Measurements from ENCODE around the gene INPP4A. TPM values are rescaled to one million over a fixed set of nuclear protein-coding genes. Genes with fewer than 3 reads are reported as not detected.
A peak's percentile ranks its signal among the peaks of the same experiment; 100 is the strongest.

The INPP4A gene
- total and polyA plus RNA-seq, 2 donors (not counting 3 experiments of a cell fraction or from before 2014, with no cell fraction given), result 14.9 to 28.8 TPM

DNA sequence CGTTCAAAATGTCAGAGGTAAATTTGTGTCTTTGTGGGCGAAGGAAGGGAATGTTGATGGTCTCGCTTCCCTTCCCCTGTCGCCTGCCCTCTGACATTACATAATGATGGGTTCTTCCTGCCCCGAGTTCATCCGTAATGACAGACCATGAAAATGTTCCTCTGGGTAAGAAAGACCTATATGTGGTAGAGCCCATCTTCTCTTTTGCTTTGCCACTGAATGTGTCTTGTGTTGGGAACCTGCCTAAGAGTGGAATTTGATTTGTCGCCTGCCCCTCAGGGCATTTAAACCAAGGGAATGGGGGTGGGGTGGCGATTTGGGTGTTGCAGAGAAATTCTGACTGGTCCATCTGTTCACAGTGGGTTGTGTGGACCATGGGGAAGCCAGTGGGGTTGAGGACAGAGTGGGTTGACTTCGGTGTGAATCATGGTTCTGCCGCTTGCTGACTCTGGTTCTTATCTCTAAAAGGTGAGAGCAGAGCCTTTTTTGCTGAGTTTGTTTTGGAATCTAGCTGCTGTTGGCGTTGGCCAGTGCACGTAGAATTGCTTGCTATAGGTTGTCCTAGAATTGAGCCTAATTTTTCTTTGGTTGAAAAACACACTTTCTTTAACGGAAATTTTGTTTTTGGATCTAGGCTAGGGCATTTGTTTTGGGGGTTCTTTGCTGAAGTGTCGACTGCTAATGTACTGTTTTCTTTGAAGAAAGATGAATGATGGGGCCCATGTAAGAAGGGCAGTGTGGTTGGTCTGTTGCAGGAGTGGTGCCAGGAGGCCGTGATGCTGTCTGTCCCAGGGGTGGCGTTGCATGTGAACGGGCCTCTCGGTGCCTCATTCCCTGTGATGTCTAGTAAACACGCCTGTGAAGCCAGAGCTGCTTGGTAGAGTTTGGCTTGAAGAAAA, 1.3 kb downstream of the INPP4A start:
- dilution Hi-C loops (cut with MboI; ENCODE audit: extremely low pct_ligation_motif_present, low sequenced_read_pairs), result no loop called here
- TF ChIP-seq POLR2A (IDR thresholded peaks at IDR 0.05; ENCODE audit: low read depth, low read length) (no peak), POLR2AphosphoS5 (IDR thresholded peaks at IDR 0.05; ENCODE audit: insufficient read depth, low read depth, low read length) (no peak), MYC (IDR thresholded peaks at IDR 0.05; ENCODE audit: low read depth, low read length) (no peak), GATA2 (IDR thresholded peaks at IDR 0.05; ENCODE audit: insufficient read depth, insufficient read length, low read depth, low read length) (no peak), EZH2 (IDR thresholded peaks at IDR 0.05; ENCODE audit: borderline replicate concordance, low read depth, low read length, severe bottlenecking) (no peak), MAX (IDR thresholded peaks at IDR 0.05; ENCODE audit: insufficient read depth, insufficient read length) (no peak), JUN (IDR thresholded peaks at IDR 0.05; ENCODE audit: borderline replicate concordance, insufficient read depth, insufficient read length, low read depth) (no peak), FOS (IDR thresholded peaks at IDR 0.05; ENCODE audit: borderline replicate concordance, insufficient read depth, low read length) (no peak)
- peak overlapping the region; percentile 73 for H3K9ac ChIP-seq (replicated peaks; ENCODE audit: extremely low read depth, insufficient read depth, low read length)
- intact Hi-C loops (cut with micrococcal nuclease), result loop anchor here (2.0 kb wide), 2 partner anchors 25 to 57 kb away; no protein-coding TSS in a partner anchor
- ChIA-PET CTCF (interaction anchor here (1.0 to 1.9 kb wide), 9 partner anchors 9 to 111 kb away, joined by 3 to 7 read pairs (median 4); no protein-coding TSS in a partner anchor), POLR2A (no interaction called here)
- H3K4me2 ChIP-seq (ENCODE audit: insufficient read depth, low read length), result peak overlapping the region; percentile 90
- no peaks in the 10 kb centered on the region for H3K27me3 ChIP-seq (ENCODE audit: control insufficient read depth in 2 of 2, insufficient read depth in 2 of 2, low read length in 2 of 2)
- no peak overlapping the region for H2AFZ ChIP-seq (ENCODE audit: low read depth, low read length)
- no peaks in the 10 kb centered on the region for H4K20me1 ChIP-seq (replicated peaks; ENCODE audit: control insufficient read depth, extremely low read depth, insufficient read depth, low read length)
- no peak for DNase-seq (ENCODE audit: low read depth, low spot score)
- peaks cover 16% of the 10 kb centered on the region for H3K4me1 ChIP-seq (ENCODE audit: control insufficient read depth, extremely low read depth, insufficient read depth, low read length)
- no peaks in the 10 kb centered on the region for H3K9me3 ChIP-seq (replicated peaks; ENCODE audit: control insufficient read depth, insufficient read depth, low read length)
- FAIRE-seq, result no peak
- peak overlapping the region; percentile 43 to 68 (median 52) for H3K4me3 ChIP-seq (replicated peaks in 1 of 3; ENCODE audit: insufficient read depth in 1 of 3, low read depth in 1 of 3, low read length in 3 of 3)
- H3K9me1 ChIP-seq (replicated peaks; ENCODE audit: control insufficient read depth, extremely low read depth, insufficient read depth, low read length), result no peaks in the 10 kb centered on the region
- H3K27ac ChIP-seq (ENCODE audit: insufficient read depth, low read depth, low read length), result no peak overlapping the region
- H3K79me2 ChIP-seq (ENCODE audit: control insufficient read depth, insufficient read depth, low read length), result peaks cover 32% of the 10 kb centered on the region
- TSS peak; percentile 28 for BruUV-seq (replicated peaks)
- H3K36me3 ChIP-seq (ENCODE audit: control insufficient read depth in 2 of 2, extremely low read depth in 1 of 2, insufficient read depth in 2 of 2, low read length in 2 of 2), result no peaks in the 10 kb centered on the region

All from endothelial cell of umbilical vein (primary cell).